ENCODE results near the gene NDUFB7.

GRCh38 chr19:14563989-14564651 lies 7.7 kb downstream of the NDUFB7 start:
- TF ChIP-seq, protein P1, sequence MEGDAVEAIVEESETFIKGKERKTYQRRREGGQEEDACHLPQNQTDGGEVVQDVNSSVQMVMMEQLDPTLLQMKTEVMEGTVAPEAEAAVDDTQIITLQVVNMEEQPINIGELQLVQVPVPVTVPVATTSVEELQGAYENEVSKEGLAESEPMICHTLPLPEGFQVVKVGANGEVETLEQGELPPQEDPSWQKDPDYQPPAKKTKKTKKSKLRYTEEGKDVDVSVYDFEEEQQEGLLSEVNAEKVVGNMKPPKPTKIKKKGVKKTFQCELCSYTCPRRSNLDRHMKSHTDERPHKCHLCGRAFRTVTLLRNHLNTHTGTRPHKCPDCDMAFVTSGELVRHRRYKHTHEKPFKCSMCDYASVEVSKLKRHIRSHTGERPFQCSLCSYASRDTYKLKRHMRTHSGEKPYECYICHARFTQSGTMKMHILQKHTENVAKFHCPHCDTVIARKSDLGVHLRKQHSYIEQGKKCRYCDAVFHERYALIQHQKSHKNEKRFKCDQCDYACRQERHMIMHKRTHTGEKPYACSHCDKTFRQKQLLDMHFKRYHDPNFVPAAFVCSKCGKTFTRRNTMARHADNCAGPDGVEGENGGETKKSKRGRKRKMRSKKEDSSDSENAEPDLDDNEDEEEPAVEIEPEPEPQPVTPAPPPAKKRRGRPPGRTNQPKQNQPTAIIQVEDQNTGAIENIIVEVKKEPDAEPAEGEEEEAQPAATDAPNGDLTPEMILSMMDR (IDR thresholded peaks at IDR 0.05; ENCODE audit: low read depth, low read length, poor library complexity, severe bottlenecking): no peak
- TF ChIP-seq EZH2phosphoT487 (IDR thresholded peaks at IDR 0.05; ENCODE audit: borderline replicate concordance, low read length): no peak

Measured in DOHH2 (cell line).